GM10266 (cell line): Measurements from ENCODE around the gene CDRT4.

ENCODE experiments used
- DNase-seq: peaks from one replicate; pipeline ENCODE4 v3.0.0; 2012; ENCODE audit errors: extremely low spot score
- TF ChIP-seq, protein P1 (sequence below): IDR thresholded peaks from 2 replicates; pipeline ENCODE4 v1.5.1; 2012; ENCODE audit warnings: mild to moderate bottlenecking, low read depth; ENCODE audit not compliant: control insufficient read depth, insufficient read depth; ENCODE audit errors: missing control alignments

CDRT4 gene

DNA sequence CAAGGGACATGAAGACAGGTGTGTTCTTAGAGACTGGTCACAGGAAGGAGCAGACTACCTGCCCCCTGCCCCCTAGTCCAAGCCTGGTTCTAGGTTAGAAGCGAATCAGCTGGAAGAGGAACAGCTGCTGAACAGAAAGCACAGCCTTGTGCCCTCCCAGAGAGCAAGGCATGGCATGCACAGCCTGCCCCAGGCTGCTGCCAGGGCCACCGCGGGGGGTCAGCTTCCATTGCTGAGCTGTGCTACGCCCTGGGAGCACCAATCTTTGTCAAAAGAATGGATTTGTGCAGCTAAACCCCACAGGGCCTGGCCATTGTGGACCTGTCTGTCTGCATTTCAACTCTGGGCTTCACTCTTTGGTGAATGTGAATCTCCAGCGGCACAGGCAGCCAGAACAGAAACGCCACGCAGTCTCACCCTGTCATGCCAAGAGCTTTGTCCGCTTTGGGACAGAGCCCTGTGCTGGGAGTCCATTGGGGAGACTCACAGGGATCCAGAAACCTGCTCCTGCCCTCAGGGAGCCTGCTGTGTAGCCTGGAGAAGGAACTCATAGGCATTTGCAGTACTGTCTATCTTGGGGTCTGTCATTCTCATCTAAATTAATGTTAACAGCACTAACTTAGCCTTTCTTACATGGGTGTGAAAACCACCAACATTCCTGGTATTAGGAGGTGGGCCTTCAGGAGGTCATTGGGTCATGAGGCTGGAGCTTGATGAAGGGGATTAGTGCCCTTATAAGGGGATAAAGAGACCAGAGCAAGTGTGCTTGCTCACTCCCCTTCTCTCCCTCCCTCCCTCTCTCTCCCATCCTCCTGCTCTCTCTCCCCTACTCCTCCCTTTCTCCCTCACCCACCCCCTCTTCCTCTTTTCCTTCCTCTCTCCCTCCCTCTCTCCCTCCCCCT, 25.6 kb upstream of the CDRT4 start:
- TF ChIP-seq, protein P1, sequence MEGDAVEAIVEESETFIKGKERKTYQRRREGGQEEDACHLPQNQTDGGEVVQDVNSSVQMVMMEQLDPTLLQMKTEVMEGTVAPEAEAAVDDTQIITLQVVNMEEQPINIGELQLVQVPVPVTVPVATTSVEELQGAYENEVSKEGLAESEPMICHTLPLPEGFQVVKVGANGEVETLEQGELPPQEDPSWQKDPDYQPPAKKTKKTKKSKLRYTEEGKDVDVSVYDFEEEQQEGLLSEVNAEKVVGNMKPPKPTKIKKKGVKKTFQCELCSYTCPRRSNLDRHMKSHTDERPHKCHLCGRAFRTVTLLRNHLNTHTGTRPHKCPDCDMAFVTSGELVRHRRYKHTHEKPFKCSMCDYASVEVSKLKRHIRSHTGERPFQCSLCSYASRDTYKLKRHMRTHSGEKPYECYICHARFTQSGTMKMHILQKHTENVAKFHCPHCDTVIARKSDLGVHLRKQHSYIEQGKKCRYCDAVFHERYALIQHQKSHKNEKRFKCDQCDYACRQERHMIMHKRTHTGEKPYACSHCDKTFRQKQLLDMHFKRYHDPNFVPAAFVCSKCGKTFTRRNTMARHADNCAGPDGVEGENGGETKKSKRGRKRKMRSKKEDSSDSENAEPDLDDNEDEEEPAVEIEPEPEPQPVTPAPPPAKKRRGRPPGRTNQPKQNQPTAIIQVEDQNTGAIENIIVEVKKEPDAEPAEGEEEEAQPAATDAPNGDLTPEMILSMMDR, result no peak
- no peak for DNase-seq

DNA sequence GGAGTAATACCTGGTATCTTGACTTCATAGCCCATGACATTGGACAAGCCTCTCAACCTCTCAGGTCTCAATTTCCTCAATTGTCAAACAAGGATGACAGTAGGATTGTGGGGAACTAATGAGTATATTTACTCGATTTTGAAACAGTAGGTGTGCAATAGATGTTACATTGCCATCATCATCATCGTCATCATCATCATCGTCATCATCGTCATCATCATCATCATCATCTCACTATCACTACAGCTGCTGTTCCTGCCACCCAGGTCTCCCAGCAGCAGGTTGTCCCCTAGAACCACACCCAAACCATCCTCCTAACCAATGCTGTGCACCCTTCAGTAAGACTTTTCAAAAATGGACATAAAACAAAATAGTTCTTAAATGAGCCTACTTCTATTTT, 24.8 kb upstream of the CDRT4 start:
- TF ChIP-seq, protein P1, result no peak
- DNase-seq, result no peak

DNA sequence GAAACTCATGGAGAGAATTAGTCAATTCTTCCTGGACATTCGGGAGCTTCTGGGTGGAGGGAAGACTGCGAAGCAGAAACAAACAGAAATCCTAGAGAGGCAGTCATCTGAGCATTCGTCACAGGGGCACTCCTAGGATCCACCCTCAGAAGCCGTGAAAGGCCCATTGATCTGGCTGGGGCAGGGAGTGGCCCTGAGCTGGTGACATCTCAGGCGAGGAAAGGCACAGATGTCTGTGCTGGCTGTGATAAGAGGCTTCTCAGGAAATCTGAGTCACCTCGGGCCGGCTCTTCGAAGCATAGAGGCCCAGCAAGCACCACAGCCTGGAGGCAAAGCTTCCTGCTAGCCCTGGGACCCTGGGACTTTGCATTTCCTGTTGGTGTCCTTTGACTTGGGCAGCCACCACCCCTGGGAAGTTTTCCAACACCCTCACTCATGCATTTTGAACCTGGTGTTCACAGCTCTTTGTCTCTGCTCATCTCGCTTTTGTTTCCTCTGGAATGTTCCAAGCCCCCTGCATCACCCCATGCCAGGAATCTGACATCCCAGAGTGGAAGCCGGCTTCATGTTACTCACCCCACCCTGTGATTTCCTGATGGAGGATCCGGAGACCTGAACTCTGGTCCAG, 23.3 kb upstream of the CDRT4 start:
- DNase-seq, result no peak
- TF ChIP-seq, protein P1, result no peak

DNA sequence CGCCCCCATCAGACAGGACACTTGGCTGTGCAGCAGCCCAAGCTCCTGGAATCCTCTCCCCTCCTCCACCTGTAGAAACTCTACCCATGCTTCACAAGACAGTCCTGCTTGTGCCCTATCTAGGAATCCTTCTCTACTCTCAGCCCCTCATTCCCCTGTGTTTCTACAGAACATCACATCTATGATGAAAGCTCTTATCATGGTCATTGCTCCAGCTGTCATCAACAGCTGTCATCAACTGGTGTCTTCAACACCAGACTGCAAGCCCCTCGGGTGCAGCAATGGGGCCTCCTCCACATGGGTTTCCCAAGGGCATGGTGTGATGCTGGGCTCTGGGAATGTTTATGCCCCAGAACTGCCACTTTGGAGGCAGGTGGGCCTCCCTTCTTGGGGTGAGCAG, 21.1 kb upstream of the CDRT4 start:
- TF ChIP-seq, protein P1, result no peak
- no peak for DNase-seq

DNA sequence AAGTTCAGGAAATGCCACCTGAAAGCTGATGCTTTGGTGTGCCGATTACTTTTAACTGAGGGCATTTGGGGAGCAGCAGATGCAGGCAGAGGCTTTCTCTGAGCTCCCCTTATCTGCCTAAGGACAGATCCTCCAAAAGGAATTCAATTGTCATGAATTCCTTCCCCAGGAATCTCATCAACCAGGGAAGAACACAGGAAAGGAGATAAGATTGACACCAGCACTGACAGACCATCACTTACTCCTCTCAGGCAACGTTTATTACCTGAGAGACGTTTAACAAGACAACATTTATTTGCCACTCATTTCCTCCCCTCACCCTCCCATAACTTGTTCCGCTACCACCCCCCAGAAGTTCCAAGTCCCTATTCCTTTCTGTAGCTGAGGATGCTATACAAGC, 17.6 kb upstream of the CDRT4 start:
- TF ChIP-seq, protein P1, result no peak
- DNase-seq, result no peak

DNA sequence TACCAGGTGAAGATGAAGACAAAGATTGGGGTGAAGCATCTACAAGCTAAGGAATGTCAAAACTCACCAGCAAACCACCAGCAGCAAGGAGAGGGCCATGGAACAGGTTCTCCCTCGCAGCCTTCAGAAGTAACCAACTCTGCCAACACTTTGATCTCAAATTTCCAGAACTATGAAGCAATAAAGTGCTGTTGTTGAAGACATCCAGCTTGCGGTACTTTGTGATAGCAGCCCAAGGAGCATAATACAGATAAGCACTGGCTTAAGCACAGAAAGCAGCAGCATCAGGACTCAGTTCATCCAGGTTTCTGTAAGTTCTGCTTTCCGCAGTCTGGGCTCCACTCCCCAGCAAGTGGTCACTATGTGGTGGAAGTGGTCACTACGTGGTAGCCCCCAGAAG, 16.0 kb upstream of the CDRT4 start:
- no peak for DNase-seq

More for the DNA sequence above, 16.0 kb upstream of the CDRT4 start:
- TF ChIP-seq, protein P1, result no peak
